Right renal pelvis (tissue), 4 donors: ENCODE measurements around the gene PDLIM1. TPM values are rescaled to one million over a fixed set of nuclear protein-coding genes. Genes with fewer than 3 reads are reported as not detected.

Experiments
- DNase-seq, 4 donors: peaks; one replicate each; pipeline ENCODE4 v3.0.0-alpha.2; 2013; ENCODE audit warnings: low read depth in 4 of 4, low spot score in 3 of 4, missing footprints in 1 of 4
- polyA plus RNA-seq, 4 donors: library from polyadenylated mRNA; unstranded; fragments of 120-200 nt; gene quantifications; one replicate each; pipeline ENCODE4 v1.2.1, GENCODE V29; 2013; ENCODE audit not compliant: insufficient read length in 4 of 4

PDLIM1 gene
- polyA plus RNA-seq, 4 donors = 71.1 to 94.4 (median 80.6) TPM

DNA sequence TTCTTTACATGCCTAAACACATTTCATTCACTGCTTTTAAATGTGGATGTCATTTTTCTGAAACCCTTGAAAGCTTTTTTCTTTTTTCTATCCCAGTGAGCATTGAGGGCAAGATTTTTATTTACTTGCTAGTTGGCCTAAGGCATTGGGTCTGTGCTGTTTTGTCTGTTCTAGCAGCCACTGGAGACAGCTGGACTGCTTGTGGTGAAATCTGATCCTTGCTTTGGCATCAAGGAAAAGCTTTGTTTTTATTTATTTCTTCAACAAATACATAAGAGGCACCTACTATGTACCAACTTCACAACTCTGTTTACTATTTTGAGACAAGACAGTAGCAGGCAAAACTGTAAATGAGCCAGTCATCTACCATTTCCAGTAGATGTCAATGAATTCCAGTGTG is 28.4 kb upstream of the PDLIM1 start:
- no peak for DNase-seq

DNA sequence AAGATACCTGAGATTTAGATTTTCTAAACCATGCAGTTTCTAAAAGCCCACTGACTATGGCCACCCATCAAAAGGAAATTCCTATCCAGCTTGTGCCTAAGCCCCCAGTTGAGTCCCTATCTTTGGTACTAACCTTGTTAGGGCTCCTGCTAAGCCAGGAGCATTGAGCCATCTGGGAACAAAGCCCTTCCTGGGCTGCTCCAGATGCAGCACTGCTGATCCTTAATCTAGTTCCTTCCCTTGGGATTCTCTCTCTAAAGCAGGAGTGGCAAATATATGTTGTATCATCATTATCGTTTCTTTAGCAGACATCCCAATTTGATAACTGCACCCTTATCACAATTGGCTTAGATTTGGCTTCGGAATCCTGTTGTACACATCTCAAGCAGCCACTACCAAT is 24.7 kb upstream of the PDLIM1 start:
- DNase-seq = no peak

DNA sequence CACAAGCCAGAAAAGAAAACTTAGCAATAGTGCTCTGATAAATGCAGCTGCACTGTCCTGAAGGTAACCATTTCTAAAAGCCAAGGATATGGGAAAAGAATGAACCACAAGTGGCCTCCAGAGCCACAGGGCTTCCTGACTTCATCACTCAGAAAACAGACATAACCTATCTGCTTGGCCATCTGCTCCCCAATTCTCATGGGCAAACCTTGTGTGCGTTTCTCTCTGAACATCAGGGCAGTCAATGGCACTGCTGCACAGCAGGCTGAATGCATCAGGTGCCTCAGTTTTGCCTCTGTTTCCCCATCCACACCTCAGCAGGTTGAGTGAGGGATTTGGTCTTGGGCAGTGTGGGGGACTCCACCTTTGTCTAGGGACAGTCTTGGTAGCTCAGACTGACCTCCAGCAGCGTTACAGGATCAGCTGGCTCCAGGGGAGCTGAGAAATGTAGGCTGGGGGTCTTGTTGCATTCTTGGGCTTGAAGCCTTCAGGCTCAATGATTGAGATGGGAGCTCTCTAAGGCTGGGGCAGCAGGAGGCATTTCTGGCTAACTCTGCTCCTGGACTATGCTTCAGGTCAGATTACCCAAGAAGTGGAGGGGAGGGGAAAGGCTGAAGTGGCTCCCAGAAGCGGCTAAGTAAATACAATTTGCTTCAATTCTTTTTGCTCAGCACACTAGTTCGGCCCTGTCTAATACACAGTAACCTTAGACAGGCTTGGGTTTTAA is 23.6 kb upstream of the PDLIM1 start:
- no peak for DNase-seq

DNA sequence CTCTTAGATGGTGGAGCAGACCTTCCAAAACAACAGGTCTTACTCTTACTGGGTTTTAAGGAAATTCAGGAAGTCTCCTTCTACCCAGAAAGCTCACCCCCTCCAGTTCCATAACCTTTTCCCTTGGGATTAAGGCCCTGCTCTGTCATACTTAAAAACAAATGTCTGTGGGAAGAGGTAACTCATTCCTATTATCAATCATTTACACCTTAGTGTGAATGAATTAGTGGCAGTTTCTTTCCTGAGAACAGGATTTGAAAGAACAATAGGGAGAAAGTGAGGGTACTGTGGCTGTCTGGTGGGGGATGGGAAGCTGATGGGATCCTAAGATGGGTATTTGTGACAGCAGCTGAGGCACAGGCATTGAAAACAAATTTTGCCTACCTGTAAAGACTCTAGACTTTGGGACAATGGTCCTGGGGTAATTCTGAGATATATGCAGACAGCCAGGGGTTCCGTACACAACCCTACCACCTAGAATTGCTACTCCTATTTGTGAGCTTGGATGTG is 22.2 kb upstream of the PDLIM1 start:
- no peak for DNase-seq

DNA sequence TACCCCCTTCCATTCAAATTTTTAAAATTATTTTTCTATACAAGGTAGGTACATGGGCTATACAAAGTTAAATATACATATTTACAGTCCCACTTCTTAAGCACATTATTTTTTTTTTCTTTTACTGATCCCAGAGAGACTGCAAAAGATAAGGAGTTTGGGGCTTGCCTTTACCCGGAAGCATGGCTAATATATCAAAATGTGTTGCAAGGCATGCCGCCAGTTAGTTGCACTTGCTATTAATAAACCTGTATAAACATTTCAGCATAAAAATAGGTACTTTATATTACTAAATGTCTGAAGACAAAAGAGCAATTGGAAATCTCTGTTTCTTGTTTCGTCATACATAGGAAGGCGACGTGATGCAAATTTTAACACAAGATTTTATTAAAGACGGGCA is 21.5 kb upstream of the PDLIM1 start:
- no peak for DNase-seq

DNA sequence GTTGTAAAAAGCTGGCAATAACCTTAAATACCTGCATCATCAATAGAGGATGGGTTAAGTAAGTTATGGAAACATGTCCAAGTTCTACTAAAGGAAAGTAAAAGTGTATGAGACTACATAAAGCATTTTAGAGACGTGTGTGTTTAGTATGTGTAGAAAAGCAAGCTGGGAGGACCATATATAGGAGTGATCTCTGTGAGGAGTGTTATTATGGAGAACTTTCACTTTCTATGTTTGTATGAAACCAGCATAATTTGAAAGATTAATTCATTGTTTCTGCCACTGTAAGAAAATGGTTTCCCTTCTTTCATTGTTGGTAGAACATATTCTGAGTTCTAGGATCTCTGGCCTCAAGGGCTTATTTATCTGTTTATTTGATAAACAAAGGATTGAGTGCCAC is 19.2 kb upstream of the PDLIM1 start:
- no peak for DNase-seq

DNA sequence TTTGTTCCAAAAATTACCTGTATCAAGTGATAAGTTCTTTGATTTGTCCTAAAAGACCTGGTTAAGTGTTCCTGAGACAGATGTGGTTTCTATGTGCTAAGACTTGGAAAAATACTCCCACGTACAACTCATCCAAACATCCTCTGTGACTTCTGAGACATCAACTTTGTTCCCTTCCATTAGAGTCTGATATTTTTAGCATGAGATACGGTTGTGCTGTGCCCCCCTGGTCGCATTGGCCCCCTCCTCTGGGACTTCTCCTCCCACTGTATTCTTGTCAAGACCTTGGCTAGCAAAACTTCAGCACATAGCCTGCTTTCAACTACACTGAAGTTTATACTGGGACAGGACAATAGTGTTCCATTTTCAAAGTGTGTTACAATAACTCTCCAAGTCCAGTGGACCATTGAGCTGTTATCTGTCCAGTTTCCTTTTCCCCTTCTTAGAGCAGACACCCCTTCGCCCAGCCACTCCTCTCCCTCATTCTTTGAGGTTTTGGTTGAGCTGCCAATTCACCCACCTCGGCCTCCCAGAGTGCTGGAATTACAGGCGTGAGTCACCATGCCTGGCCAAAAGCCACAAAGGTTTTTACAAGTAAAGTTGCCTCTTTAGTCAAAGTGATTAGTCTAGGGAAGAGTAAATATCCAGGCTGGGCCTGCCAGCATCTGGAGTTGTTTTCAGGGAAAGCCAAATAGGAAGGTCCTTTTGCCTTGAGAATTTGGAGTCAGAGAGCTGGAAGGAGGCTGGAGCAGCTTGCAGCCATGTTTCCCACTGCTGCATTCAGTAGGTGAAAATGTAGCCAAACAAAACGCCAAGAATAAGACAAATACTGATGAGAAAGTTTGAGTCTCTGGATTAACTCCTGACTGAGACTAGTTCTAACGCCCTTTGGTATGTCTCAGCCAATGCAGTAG is 17.8 kb upstream of the PDLIM1 start:
- DNase-seq = no peak

DNA sequence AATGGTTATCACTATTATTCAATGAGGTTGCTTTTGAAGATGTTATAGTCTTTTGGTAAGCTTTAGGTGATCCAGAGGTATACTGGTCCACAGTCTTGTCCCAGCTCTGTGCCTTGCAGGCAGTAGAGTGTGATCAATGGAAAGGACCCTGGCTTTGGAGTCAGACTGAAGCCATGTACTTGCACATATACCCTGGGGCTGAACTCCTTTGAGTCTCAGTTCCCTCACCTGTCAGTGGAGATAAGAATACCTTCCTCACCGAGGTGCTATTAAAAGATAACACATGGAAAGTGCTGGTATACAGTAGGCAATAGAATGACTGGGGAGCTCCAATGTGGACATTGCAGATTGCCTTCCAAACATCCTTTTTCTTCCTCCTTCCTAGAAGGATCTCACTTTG is 16.0 kb upstream of the PDLIM1 start:
- DNase-seq = no peak

DNA sequence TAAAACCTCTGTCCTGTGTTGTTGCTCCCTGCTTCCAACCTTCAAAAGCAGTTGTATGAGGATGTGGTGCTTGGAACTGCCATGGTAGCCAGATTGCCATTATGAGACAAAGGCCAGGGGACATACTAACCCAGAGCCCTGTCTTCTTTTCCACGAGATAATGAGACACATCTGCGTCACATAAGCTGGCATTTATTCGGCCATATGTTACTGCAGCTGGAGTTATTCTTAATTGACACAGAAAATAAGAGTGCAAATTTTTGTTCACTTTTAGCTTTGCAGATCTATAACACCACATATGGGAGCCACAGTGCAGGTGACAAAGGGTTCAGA is 15.5 kb upstream of the PDLIM1 start:
- no peak for DNase-seq

DNA sequence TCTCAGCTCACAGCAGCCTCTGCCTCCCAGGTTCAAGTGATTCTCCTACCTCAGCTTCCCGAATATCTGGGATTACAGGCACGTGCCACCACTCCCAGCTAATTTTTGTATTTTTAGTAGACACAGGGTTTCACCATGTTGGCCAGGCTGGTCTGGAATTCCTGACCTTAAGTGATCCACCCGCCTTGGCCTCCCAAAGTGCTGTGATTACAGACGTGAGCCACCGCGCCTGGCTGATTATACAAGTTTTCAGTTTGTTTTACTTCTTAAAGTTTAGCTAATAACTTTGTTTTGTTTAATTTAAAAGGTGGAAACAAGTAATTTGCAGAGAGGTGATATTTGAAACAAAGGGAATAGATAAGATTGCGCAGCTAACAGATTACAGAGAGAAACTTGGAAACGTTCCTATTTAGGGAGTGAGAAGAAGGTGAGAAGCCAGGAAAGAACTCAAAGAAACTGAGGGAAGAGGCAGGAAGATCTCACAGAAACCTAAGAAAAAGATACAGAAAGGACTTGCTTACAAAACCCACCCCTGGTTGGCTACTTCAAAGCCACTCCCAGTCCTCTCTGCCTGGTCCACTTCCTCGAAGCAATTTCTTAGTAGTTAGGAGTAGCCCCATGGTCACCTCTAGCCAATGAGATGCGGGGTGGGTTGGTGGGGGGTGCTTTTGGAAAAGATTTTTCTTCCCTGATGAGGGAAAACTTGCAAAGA is 15.0 kb upstream of the PDLIM1 start:
- no peak for DNase-seq

DNA sequence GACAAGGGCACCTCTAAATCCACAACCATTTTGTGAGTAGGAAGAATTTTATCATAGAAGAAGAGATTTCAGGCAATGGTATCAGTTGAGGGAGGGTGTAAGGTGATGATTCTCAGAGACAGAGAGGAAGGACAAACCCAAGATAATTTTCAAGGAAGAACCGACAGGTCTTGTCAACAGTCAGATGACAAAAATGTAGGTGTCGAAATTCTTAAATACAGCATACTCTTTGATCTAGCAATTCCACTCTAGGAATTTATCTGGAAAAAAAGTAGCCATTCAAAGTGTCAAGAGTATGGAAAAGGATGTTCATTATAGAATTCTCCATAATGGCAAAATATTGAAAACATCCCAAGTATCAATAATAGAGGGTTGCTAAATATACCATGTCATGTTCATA is 14.2 kb upstream of the PDLIM1 start:
- no peak for DNase-seq

DNA sequence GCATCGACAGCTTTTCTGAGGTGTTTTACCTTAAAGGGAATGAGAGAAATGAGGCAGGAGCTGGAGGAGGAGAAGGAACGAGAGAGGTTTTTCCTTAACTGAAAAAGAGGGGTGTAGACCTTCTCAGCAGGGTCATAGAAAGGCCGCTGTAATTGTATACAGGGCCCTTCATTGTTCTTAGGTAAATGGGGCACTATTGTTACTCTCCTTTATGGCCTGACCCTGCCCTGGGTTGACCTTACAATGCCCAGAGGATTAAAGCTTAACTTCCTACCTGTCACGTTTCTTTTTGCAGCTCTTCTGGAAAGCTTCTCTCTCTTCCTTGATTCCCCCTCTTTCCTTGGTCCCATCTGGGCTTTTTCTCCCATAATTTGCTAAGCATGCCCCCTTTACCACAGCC is 13.7 kb upstream of the PDLIM1 start:
- no peak for DNase-seq

DNA sequence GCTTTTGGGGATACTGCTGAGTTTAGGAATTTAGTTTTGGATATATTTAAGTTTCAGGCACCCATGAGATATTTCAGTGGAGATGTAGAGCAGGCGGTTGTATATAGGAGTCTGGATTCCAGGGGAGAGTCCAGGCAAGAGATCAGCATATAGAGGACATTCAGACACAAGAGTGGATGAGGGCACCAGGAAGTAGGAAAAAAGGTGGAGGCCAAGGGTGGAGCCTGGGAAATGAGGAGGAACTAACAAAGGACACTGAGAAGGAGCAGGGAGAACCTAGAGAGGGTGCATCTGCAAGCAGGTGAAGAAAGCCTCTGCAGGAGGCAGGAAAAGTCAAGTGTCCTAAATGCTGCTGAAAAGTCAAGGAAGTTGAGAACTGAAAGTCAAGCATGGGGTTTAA is 13.1 kb upstream of the PDLIM1 start:
- no peak for DNase-seq

DNA sequence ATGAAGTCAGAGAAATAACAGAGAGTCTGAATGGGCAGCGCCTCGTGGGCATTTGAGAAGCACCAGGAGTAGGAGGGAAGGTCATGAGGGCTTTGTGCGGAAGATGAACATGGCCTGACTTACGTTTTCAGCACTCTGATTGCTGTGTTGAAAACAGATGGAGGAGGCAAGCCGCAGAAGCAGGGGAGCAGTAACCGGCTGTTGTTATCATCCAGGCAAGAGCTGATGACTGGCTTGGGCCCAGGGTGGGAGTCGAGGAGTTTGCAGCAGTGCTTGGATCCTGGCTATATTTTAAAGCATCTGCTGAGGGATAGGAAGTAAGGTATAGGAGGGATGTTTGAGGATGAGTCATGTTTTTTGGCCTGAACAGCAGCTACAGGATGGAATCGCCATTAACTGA is 12.7 kb upstream of the PDLIM1 start:
- no peak for DNase-seq

DNA sequence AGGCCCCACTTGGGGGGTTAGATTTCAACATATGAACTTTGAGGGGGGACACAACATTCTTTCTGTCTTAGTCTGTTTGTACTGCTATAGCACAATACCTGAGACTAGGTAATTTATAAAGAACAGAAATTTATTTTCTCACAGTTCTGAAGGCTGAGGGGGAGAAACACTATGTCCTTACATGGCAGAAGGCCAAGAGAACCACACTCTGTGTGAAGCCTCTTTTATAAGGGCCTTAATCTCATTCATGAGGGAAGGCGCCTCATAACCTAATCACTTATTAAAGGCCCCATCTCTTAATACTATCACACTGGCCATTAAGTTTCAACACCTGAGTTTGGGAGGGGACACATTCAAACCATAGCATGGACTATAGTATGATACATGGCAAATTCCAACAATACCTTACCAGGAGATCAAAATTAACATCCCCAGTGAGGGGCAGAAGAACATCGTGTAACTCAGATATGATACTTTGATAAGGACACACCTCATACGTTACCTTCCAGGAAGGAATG is 9.3 kb upstream of the PDLIM1 start:
- DNase-seq = no peak

DNA sequence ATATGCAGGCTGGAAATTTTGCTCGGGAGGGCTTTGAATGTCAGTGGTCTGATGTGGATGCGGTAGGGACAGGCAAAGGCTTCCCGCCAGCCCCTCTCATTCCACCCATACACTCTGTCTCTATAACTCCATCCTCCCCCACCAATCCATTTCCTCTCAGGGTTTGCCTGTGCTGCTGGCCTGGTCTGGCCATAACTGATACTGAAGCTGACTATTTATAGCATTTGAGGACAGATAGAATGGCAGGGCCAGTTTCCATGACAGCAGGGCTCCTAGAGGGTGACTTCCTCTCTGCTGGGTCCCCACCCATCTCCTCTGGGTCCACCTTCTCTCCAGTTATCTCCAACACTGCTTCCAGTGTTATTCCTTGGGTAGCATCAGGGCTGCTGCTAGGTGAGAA is 6.6 kb upstream of the PDLIM1 start:
- no peak for DNase-seq

DNA sequence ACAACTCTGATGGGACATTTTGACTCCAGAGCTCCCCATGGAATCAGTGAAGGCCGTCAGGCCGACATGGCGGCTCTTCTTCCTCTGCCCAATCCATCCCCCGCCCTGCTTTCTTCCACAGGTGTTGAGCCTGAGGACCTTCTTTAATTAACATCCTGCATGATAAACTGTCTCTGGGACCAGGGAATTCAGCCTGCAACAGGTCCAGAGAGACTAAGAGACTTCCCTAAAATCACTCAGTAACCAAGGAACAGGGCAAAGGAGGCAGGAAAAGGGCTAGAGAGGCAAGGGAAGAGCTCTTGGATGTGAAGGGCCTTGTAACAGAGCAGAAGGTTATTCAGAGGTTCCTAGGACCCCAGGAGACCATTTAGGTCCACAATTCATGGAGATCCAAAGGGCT is 6.0 kb upstream of the PDLIM1 start:
- DNase-seq = no peak

DNA sequence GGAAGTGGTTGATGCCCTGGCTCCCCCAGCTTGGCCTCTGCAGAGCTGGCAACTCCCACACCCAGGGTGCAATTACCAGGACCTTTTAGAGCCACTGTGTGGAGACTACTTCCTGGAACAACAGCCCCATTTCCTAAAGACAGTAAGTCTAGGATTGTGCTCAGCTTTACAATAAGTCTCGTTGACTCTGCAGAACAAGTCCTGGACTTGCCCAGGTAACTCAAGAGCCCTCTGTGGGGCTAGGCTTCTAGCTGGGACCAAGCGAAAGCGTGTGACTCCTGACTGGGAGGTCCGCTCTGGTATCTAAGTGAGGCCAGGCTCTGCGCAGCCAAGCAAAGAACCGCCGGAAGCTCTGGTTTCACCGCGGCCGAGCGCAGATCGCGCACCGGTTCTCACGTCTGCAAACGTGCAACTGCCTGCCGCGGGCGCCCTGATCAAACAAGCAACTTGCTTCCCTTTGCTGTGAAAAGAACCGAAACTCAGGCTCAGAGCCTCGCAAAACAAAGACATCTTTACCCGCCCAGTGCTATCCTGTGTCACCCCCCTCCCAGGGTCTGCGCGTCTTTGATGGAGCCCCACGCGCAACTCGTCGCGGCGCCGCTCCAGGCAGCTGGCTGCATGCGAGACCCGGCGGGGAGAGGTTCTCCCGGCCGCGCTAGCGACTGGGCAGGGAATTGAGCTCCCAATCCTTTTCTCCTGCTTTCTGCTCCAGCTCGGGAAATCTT is 4.4 kb upstream of the PDLIM1 start:
- no peak for DNase-seq

DNA sequence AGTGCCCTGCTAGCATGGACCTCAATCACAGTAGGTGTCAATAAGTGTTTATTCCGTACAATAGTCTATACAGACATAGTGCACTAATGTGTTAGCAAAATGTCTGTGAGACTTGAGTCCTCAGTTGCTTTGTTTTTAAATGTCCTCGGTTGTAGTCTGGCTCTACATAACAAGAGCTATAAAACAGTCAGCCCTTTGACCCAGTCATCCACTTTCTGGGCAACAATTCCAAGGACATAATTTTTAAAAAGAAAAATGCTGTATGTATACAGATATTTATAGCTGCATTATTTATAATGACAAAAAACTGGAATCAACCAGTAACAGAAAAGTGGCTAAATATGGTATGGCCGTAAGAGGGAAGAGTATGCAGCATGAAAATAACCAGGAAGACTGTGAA is 2.8 kb upstream of the PDLIM1 start:
- DNase-seq = no peak

DNA sequence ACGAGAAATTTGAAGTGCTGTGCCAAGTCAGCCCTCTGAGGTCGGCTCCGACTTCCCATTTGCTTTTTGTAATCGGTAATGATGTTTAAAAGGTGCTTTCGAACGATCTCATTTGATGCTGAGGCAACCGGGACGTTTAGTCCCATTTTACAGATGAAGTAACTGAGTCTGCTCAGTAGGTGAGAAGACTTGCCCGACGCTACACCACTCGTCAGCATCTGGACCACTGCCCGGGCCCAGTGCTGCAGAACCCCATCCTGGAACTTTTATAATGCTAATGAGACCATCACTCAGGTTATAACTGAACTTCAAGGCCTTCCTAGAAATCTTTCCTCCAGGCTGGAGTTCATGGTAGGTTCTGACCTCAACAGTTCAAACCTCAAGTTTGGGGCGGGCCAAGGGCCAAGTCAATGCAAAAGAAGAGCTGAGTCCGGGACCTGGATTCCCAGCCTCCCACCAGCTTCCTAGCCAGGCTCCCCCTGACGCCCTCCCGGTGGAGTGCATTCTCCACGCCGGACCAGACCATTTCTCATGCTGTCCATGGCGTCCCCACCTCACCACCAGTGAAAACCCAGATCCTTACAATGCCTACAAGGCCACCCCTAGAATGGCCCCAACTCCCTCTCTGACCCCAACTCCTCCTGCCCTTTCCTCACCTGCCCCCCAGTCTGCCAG is 699 bp upstream of the PDLIM1 start:
- no peak for DNase-seq
